ENCODE measurements around the gene B3GNT4. TPM values are rescaled to one million over a fixed set of nuclear protein-coding genes. Genes with fewer than 3 reads are reported as not detected.

The B3GNT4 gene
- 0.30 TPM for total RNA-seq
- long read RNA-seq, partial matches to known transcripts: 0 of 6 reads
- long read RNA-seq, other reads (novel, unspliced or antisense): 5 of 6 reads

- H3K4me3 ChIP-seq: peak within 1 kb of the TSS; percentile 73
- H3K4me1 ChIP-seq: peaks cover 21% of the 10 kb centered on the region
- peak; percentile 77 for DNase-seq
- H3K27me3 ChIP-seq (ENCODE audit: low read depth): peaks cover 59% of the 10 kb centered on the region
- ATAC-seq: peak; percentile 83 to 92
- intact Hi-C loops (cut with DNase I): no loop called here
- H3K36me3 ChIP-seq: peaks cover 19% of the 10 kb centered on the region
- no peak for TF ChIP-seq CTCF (IDR thresholded peaks at IDR 0.05)
- no peaks in the 10 kb centered on the region for H3K9me3 ChIP-seq
- H3K27ac ChIP-seq: no peak within 1 kb of the TSS
Observed at GRCh38 chr12:122203301-122204166, at the start of gene B3GNT4. Gene B3GNT4, plus strand, starts transcription at chr12:122203709. Its CDS starts 910 bp downstream, at chr12:122204619.

GRCh38 chr12:122155705-122156104 is 47.8 kb upstream of the B3GNT4 start:
- Histone ChIP-seq H3K4me1 (no peaks in the 10 kb centered on the region), H3K9me3 (no peaks in the 10 kb centered on the region), H3K36me3 (no peaks in the 10 kb centered on the region), H3K4me3 (no peak overlapping the region), H3K27ac (no peak overlapping the region), H3K27me3 (ENCODE audit: low read depth) (no peaks in the 10 kb centered on the region)
- intact Hi-C loops (cut with DNase I): no loop called here
- DNase-seq: no peak
- no peak for ATAC-seq
- no peak for TF ChIP-seq CTCF (IDR thresholded peaks at IDR 0.05)

GRCh38 chr12:122158700-122159285 is 44.7 kb upstream of the B3GNT4 start:
- Histone ChIP-seq H3K4me1 (no peaks in the 10 kb centered on the region), H3K9me3 (no peaks in the 10 kb centered on the region), H3K36me3 (no peaks in the 10 kb centered on the region), H3K4me3 (no peak overlapping the region), H3K27me3 (ENCODE audit: low read depth) (no peaks in the 10 kb centered on the region), H3K27ac (no peak overlapping the region)
- DNase-seq (no peak), ATAC-seq (no peak)
- no peak for TF ChIP-seq CTCF (IDR thresholded peaks at IDR 0.05)
- intact Hi-C loops (cut with DNase I): no loop called here

GRCh38 chr12:122159882-122160281 is 43.6 kb upstream of the B3GNT4 start:
- ATAC-seq: no peak
- intact Hi-C loops (cut with DNase I): no loop called here
- no peaks in the 10 kb centered on the region for H3K4me1 ChIP-seq
- no peak overlapping the region for H3K4me3 ChIP-seq
- H3K27ac ChIP-seq: no peak overlapping the region
- no peak for TF ChIP-seq CTCF (IDR thresholded peaks at IDR 0.05)
- DNase-seq: no peak
- H3K27me3 ChIP-seq (ENCODE audit: low read depth): no peaks in the 10 kb centered on the region
- H3K36me3 ChIP-seq: no peaks in the 10 kb centered on the region
- H3K9me3 ChIP-seq: no peaks in the 10 kb centered on the region

- Histone ChIP-seq H3K9me3 (no peaks in the 10 kb centered on the region), H3K27ac (no peak overlapping the region), H3K4me3 (no peak overlapping the region), H3K27me3 (ENCODE audit: low read depth) (no peaks in the 10 kb centered on the region), H3K4me1 (no peaks in the 10 kb centered on the region), H3K36me3 (no peaks in the 10 kb centered on the region)
- intact Hi-C loops (cut with DNase I): no loop called here
- ATAC-seq: no peak
- TF ChIP-seq CTCF (IDR thresholded peaks at IDR 0.05): no peak
- DNase-seq: no peak
Observed at GRCh38 chr12:122160761-122161160, 42.7 kb upstream of the B3GNT4 start.

Data from lower lobe of right lung (tissue), 2 donors.